ENCODE measurements around the gene PCED1B. TPM values are rescaled to one million over a fixed set of nuclear protein-coding genes. Genes with fewer than 3 reads are reported as not detected.
"Not testable (repeated sequence)": the region's sequence is repeated elsewhere in the genome, so short reads cannot be mapped to it uniquely, and the experiment has no call there.

The PCED1B gene
- total and polyA plus RNA-seq, 4 experiments from 2014 or later = 44.3 to 74.6 (median 47.8) TPM

- Histone ChIP-seq H3K9me3 (ENCODE audit: control insufficient read depth in 1 of 2, low read length in 2 of 2) (no peaks in the 10 kb centered on the region), H3K4me3 (ENCODE audit: low read length in 2 of 2) (peak overlapping the region; percentile 70 to 91), H3K27me3 (ENCODE audit: insufficient read depth, low read length) (no peaks in the 10 kb centered on the region), H3K4me1 (ENCODE audit: insufficient read depth, low read length) (peaks cover 32% of the 10 kb centered on the region), H3K27ac (ENCODE audit: low read depth, low read length) (peak overlapping the region; percentile 65), H3K36me3 (ENCODE audit: insufficient read depth, low read length) (peaks cover 13% of the 10 kb centered on the region)
- ChIA-PET CTCF (ENCODE audit: partially characterized antibody) (interaction anchor here (1.0 to 8.4 kb wide), 16 partner anchors 8 to 194 kb away, joined by 3 to 59 read pairs (median 4); partner anchors contain the start of genes AMIGO2 and PCED1B), POLR2A (ENCODE audit: partially characterized antibody) (interaction anchor here (0.6 to 17.3 kb wide), 17 partner anchors 11 to 182 kb away, joined by 3 to 354 read pairs (median 5); partner anchors contain the start of genes AMIGO2 and PCED1B)
- intact Hi-C loops (cut with micrococcal nuclease) = loop anchor here (5.0 kb wide), 2 partner anchors 57 to 947 kb away; partner anchors contain the start of gene SLC38A1
- DNase-seq = no peak
- Mint-ChIP-seq H3K4me1 (peaks cover 15 to 76% (median 29%) of the 10 kb centered on the region in 4 donors), H3K9me3 (no peaks in the 10 kb centered on the region), H3K27ac (peak overlapping the region; percentile 54 to 96 (median 91)), H3K36me3 (peaks cover 53 to 63% of the 10 kb centered on the region in 2 donors), H3K4me3 (peak overlapping the region; percentile 88 to 99 (median 96)), H3K27me3 (no peaks in the 10 kb centered on the region)
These were observed 134.7 kb downstream of the PCED1B start for GRCh38 chr12:47214001-47214619.

GRCh38 chr12:47214771-47215170, 135.3 kb downstream of the PCED1B start:
- CTCF ChIA-PET (ENCODE audit: partially characterized antibody) = interaction anchor here (1.0 to 8.4 kb wide), 9 partner anchors 15 to 183 kb away, joined by 3 to 59 read pairs (median 4); partner anchors contain the start of genes AMIGO2 and PCED1B
- H3K4me3 ChIP-seq (ENCODE audit: low read length in 2 of 2) = peak overlapping the region; percentile 70 to 91
- DNase-seq = peak in 1 of 5 donors; percentile 39

GRCh38 chr12:47216150-47216677, 136.8 kb downstream of the PCED1B start:
- Histone ChIP-seq H3K4me1 (ENCODE audit: insufficient read depth, low read length) (peaks cover 32% of the 10 kb centered on the region), H3K4me3 (ENCODE audit: low read length in 2 of 2) (peak overlapping the region; percentile 70 to 73), H3K9me3 (ENCODE audit: control insufficient read depth in 1 of 2, low read length in 2 of 2) (no peaks in the 10 kb centered on the region), H3K36me3 (ENCODE audit: insufficient read depth, low read length) (no peaks in the 10 kb centered on the region), H3K27me3 (ENCODE audit: insufficient read depth, low read length) (no peaks in the 10 kb centered on the region), H3K27ac (ENCODE audit: low read depth, low read length) (peak overlapping the region; percentile 65)
- Mint-ChIP-seq H3K4me3 (peak overlapping the region; percentile 92 to 99 (median 96)), H3K27ac (peak overlapping the region; percentile 92 to 97 (median 94)), H3K27me3 (no peaks in the 10 kb centered on the region), H3K9me3 (no peaks in the 10 kb centered on the region), H3K36me3 (peaks cover 51 to 56% of the 10 kb centered on the region in 2 donors), H3K4me1 (peaks cover 14 to 73% (median 27%) of the 10 kb centered on the region in 4 donors)
- POLR2A ChIA-PET (ENCODE audit: partially characterized antibody) = interaction anchor here (0.5 to 17.3 kb wide), 30 partner anchors 8 to 1488 kb away, joined by 3 to 354 read pairs (median 6); partner anchors contain the start of genes AMIGO2, ARID2, PCED1B and SLC38A1
- peak; percentile 71 to 87 (median 78) for DNase-seq
- CTCF ChIA-PET (ENCODE audit: partially characterized antibody) = interaction anchor here (0.8 to 8.4 kb wide), 15 partner anchors 9 to 192 kb away, joined by 3 to 66 read pairs (median 5); partner anchors contain the start of genes AMIGO2 and PCED1B
- intact Hi-C loops (cut with micrococcal nuclease) = loop anchor here (1.0 to 5.0 kb wide), 9 partner anchors 8 to 999 kb away; partner anchors contain the start of genes AMIGO2 and PCED1B

More at GRCh38 chr12:47214771-47215170, 135.3 kb downstream of the PCED1B start:
- H3K36me3 ChIP-seq (ENCODE audit: insufficient read depth, low read length) = peaks cover 7% of the 10 kb centered on the region
- H3K9me3 ChIP-seq (ENCODE audit: control insufficient read depth in 1 of 2, low read length in 2 of 2) = no peaks in the 10 kb centered on the region
- no peaks in the 10 kb centered on the region for H3K27me3 ChIP-seq (ENCODE audit: insufficient read depth, low read length)
- POLR2A ChIA-PET (ENCODE audit: partially characterized antibody) = interaction anchor here (0.6 to 17.3 kb wide), 13 partner anchors 7 to 183 kb away, joined by 3 to 354 read pairs (median 11); partner anchors contain the start of genes AMIGO2 and PCED1B
- peaks cover 32% of the 10 kb centered on the region for H3K4me1 ChIP-seq (ENCODE audit: insufficient read depth, low read length)
- Mint-ChIP-seq H3K27ac (peak overlapping the region; percentile 91 to 97 (median 96)), H3K4me3 (peak overlapping the region; percentile 91 to 99 (median 96)), H3K4me1 (peaks cover 15 to 76% (median 28%) of the 10 kb centered on the region in 4 donors), H3K9me3 (no peaks in the 10 kb centered on the region), H3K27me3 (no peaks in the 10 kb centered on the region), H3K36me3 (peaks cover 53 to 60% of the 10 kb centered on the region in 2 donors)
- intact Hi-C loops (cut with micrococcal nuclease) = loop anchor here (5.0 kb wide), 3 partner anchors 57 to 997 kb away; partner anchors contain the start of gene SLC38A1
- peak overlapping the region; percentile 65 for H3K27ac ChIP-seq (ENCODE audit: low read depth, low read length)

- peaks cover 52 to 57% of the 10 kb centered on the region in 2 donors for H3K36me3 Mint-ChIP-seq
These were observed 138.1 kb downstream of the PCED1B start for GRCh38 chr12:47217595-47217869.

GRCh38 chr12:47218191-47218654, 138.8 kb downstream of the PCED1B start:
- H3K27me3 ChIP-seq (ENCODE audit: insufficient read depth, low read length) = no peaks in the 10 kb centered on the region
- Mint-ChIP-seq H3K36me3 (peaks cover 53 to 62% of the 10 kb centered on the region in 2 donors), H3K27ac (peak overlapping the region; percentile 92 to 97 (median 94)), H3K4me1 (peaks cover 24 to 73% (median 37%) of the 10 kb centered on the region in 4 donors), H3K27me3 (no peaks in the 10 kb centered on the region), H3K4me3 (peak overlapping the region; percentile 92 to 99 (median 96)), H3K9me3 (no peaks in the 10 kb centered on the region)
- no peaks in the 10 kb centered on the region for H3K9me3 ChIP-seq (ENCODE audit: control insufficient read depth in 1 of 2, low read length in 2 of 2)
- peaks cover 4% of the 10 kb centered on the region for H3K36me3 ChIP-seq (ENCODE audit: insufficient read depth, low read length)
- peak overlapping the region; percentile 70 to 85 for H3K4me3 ChIP-seq (ENCODE audit: low read length in 2 of 2)
- intact Hi-C loops (cut with micrococcal nuclease) = loop anchor here (5.0 kb wide), 1 partner anchor 1001 kb away; no protein-coding TSS in a partner anchor
- DNase-seq = peak in 3 of 5 donors; percentile 29 to 77 (median 37)
- CTCF ChIA-PET (ENCODE audit: partially characterized antibody) = interaction anchor here (1.0 to 6.1 kb wide), 13 partner anchors 8 to 190 kb away, joined by 3 to 66 read pairs (median 5); partner anchors contain the start of genes AMIGO2 and PCED1B
- H3K27ac ChIP-seq (ENCODE audit: low read depth, low read length) = peak overlapping the region; percentile 65
- POLR2A ChIA-PET (ENCODE audit: partially characterized antibody) = interaction anchor here (0.6 to 17.3 kb wide), 24 partner anchors 10 to 1003 kb away, joined by 3 to 354 read pairs (median 4); partner anchors contain the start of genes AMIGO2 and PCED1B
- peaks cover 49% of the 10 kb centered on the region for H3K4me1 ChIP-seq (ENCODE audit: insufficient read depth, low read length)

More at GRCh38 chr12:47217595-47217869, 138.1 kb downstream of the PCED1B start:
- ChIA-PET POLR2A (ENCODE audit: partially characterized antibody) (interaction anchor here (0.7 to 17.3 kb wide), 20 partner anchors 9 to 179 kb away, joined by 3 to 354 read pairs (median 5); partner anchors contain the start of genes AMIGO2 and PCED1B), CTCF (ENCODE audit: partially characterized antibody) (interaction anchor here (1.4 to 6.1 kb wide), 9 partner anchors 24 to 191 kb away, joined by 3 to 66 read pairs (median 8); partner anchors contain the start of genes AMIGO2 and PCED1B)
- H3K27me3 ChIP-seq (ENCODE audit: insufficient read depth, low read length); H3K36me3 ChIP-seq (ENCODE audit: insufficient read depth, low read length); H3K27me3 Mint-ChIP-seq; H3K9me3 Mint-ChIP-seq; H3K9me3 ChIP-seq (ENCODE audit: control insufficient read depth in 1 of 2, low read length in 2 of 2): not testable (repeated sequence)
- peaks cover 18 to 73% (median 30%) of the 10 kb centered on the region in 4 donors for H3K4me1 Mint-ChIP-seq
- H3K27ac Mint-ChIP-seq = peak overlapping the region; percentile 92 to 97 (median 94)
- H3K27ac ChIP-seq (ENCODE audit: low read depth, low read length) = peak overlapping the region; percentile 65
- intact Hi-C loops (cut with micrococcal nuclease) = loop anchor here (2.0 to 5.0 kb wide), 6 partner anchors 139 to 1000 kb away; partner anchors contain the start of genes AMIGO2 and PCED1B
- peak overlapping the region; percentile 70 to 85 for H3K4me3 ChIP-seq (ENCODE audit: low read length in 2 of 2)
- H3K4me3 Mint-ChIP-seq = peak overlapping the region; percentile 92 to 99 (median 96)
- H3K4me1 ChIP-seq (ENCODE audit: insufficient read depth, low read length) = peaks cover 42% of the 10 kb centered on the region
- DNase-seq = peak in 1 of 5 donors; percentile 54

- Mint-ChIP-seq H3K4me3 (peak overlapping the region; percentile 92 to 99 (median 96)), H3K36me3 (peaks cover 50 to 62% of the 10 kb centered on the region in 2 donors), H3K27ac (peak overlapping the region; percentile 41 to 93 (median 82)), H3K9me3 (no peaks in the 10 kb centered on the region), H3K4me1 (peaks cover 31 to 74% (median 42%) of the 10 kb centered on the region in 4 donors), H3K27me3 (no peaks in the 10 kb centered on the region)
- Histone ChIP-seq H3K4me1 (ENCODE audit: insufficient read depth, low read length) (peaks cover 60% of the 10 kb centered on the region), H3K27me3 (ENCODE audit: insufficient read depth, low read length) (no peaks in the 10 kb centered on the region), H3K9me3 (ENCODE audit: control insufficient read depth in 1 of 2, low read length in 2 of 2) (no peaks in the 10 kb centered on the region), H3K36me3 (ENCODE audit: insufficient read depth, low read length) (peaks cover 4% of the 10 kb centered on the region), H3K27ac (ENCODE audit: low read depth, low read length) (peak overlapping the region; percentile 20), H3K4me3 (ENCODE audit: low read length in 2 of 2) (peak overlapping the region; percentile 12 to 70)
- DNase-seq = peak in 1 of 5 donors; percentile 28
- intact Hi-C loops (cut with micrococcal nuclease) = loop anchor here (5.0 kb wide), 1 partner anchor 1002 kb away; no protein-coding TSS in a partner anchor
- CTCF ChIA-PET (ENCODE audit: partially characterized antibody) = interaction anchor here (0.7 to 6.1 kb wide), 17 partner anchors 9 to 189 kb away, joined by 3 to 66 read pairs (median 5); partner anchors contain the start of genes AMIGO2 and PCED1B
- POLR2A ChIA-PET (ENCODE audit: partially characterized antibody) = interaction anchor here (0.6 to 17.3 kb wide), 17 partner anchors 11 to 1229 kb away, joined by 3 to 354 read pairs (median 4); partner anchors contain the start of genes AMIGO2, PCED1B and SLC38A1
These were observed 139.8 kb downstream of the PCED1B start for GRCh38 chr12:47219243-47219642.
